ENCODE data around the gene TRIM62. TPM values are rescaled to one million over a fixed set of nuclear protein-coding genes. Genes with fewer than 3 reads are reported as not detected.
A peak's percentile ranks its signal among the peaks of the same experiment; 100 is the strongest.

The TRIM62 gene
- total RNA-seq, 1 experiment from 2014 or later = 2.5 TPM

- Mint-ChIP-seq H3K27me3 (ENCODE audit: insufficient read depth, unreplicated experiment) (peaks cover 7% of the 10 kb centered on the region), H3K9me3 (ENCODE audit: unreplicated experiment) (no peaks in the 10 kb centered on the region), H3K4me3 (ENCODE audit: unreplicated experiment) (no peak overlapping the region), H3K4me1 (ENCODE audit: low read depth, unreplicated experiment) (peaks cover 4% of the 10 kb centered on the region), H3K36me3 (ENCODE audit: insufficient read depth, unreplicated experiment) (peaks cover 14% of the 10 kb centered on the region), H3K27ac (ENCODE audit: unreplicated experiment) (no peak overlapping the region)
- Histone ChIP-seq H3K27me3 (replicated peaks; ENCODE audit: control insufficient read depth, insufficient read depth, low read length) (no peaks in the 10 kb centered on the region), H3K4me3 (ENCODE audit: low read depth, low read length) (no peak overlapping the region), H3K4me1 (peaks cover 2% of the 10 kb centered on the region; the same call in 1 of the 2 replicates), H3K36me3 (ENCODE audit: control insufficient read depth, insufficient read depth, low read length) (no peaks in the 10 kb centered on the region), H3K9me3 (no peaks in the 10 kb centered on the region)
- TF ChIP-seq CTCF (IDR thresholded peaks at IDR 0.05; ENCODE audit: insufficient read depth in 1 of 2, low read depth in 1 of 2, low read length in 1 of 2, severe bottlenecking in 1 of 2, unreplicated experiment in 1 of 2) = no peak
- POLR2A ChIA-PET = no interaction called here
- DNase-seq = no peak
- intact Hi-C loops (cut with micrococcal nuclease; ENCODE audit: unreplicated experiment) = loop anchor here (5.0 kb wide), 1 partner anchor 41 kb away; no protein-coding TSS in a partner anchor
- no TSS peak for BruUV-seq (replicated peaks)
- CTCF ChIA-PET = no interaction called here
These were observed 1.1 kb upstream of the TRIM62 start for GRCh38 chr1:33182896-33183295.

DNA sequence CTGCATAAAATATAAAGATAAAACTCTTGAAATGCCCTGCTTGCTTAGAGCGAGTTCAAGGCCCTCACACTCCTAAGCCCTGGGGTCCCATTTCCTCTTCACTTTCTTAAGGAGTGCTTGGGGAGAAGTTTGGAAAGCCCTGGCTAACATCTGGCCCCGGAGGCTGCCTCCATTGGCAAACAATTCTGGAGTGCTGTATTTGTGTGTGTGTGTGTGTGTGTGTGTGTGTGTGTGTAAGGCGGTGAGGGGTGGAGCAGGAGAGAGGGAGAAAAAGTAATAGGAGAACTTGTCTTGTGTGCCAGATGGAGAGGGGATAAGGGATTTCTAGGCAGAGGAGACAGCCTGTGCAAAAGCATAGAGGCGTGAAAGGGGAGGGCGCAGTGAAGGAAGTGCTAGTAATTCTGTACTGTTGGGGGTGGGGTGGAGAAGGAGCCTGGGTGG lies 578 bp upstream of the TRIM62 start:
- ChIA-PET CTCF (interaction anchor here (0.6 to 1.8 kb wide), 4 partner anchors 21 to 290 kb away, joined by 3 to 19 read pairs (median 4); no protein-coding TSS in a partner anchor), POLR2A (interaction anchor here (0.5 to 2.0 kb wide), 6 partner anchors 33 to 320 kb away, joined by 3 to 17 read pairs (median 6); no protein-coding TSS in a partner anchor)
- peaks cover 14% of the 10 kb centered on the region for H3K36me3 Mint-ChIP-seq (ENCODE audit: insufficient read depth, unreplicated experiment)
- no peaks in the 10 kb centered on the region for H3K9me3 Mint-ChIP-seq (ENCODE audit: unreplicated experiment)
- no TSS peak for BruUV-seq (replicated peaks)
- Histone ChIP-seq H3K27me3 (replicated peaks; ENCODE audit: control insufficient read depth, insufficient read depth, low read length) (no peaks in the 10 kb centered on the region), H3K4me3 (ENCODE audit: low read depth, low read length) (peak overlapping the region; percentile 68), H3K9me3 (no peaks in the 10 kb centered on the region), H3K36me3 (ENCODE audit: control insufficient read depth, insufficient read depth, low read length) (no peaks in the 10 kb centered on the region), H3K4me1 (peaks cover 2% of the 10 kb centered on the region; the same call in 1 of the 2 replicates)
- H3K27me3 Mint-ChIP-seq (ENCODE audit: insufficient read depth, unreplicated experiment) = peaks cover 7% of the 10 kb centered on the region
- DNase-seq = peak in 1 of 2 experiments; percentile 6
- H3K4me3 Mint-ChIP-seq (ENCODE audit: unreplicated experiment) = peak overlapping the region; percentile 70
- no peak overlapping the region for H3K27ac Mint-ChIP-seq (ENCODE audit: unreplicated experiment)
- no peak for TF ChIP-seq CTCF (IDR thresholded peaks at IDR 0.05; ENCODE audit: insufficient read depth in 1 of 2, low read depth in 1 of 2, low read length in 1 of 2, severe bottlenecking in 1 of 2, unreplicated experiment in 1 of 2)
- H3K4me1 Mint-ChIP-seq (ENCODE audit: low read depth, unreplicated experiment) = peaks cover 4% of the 10 kb centered on the region
- intact Hi-C loops (cut with micrococcal nuclease; ENCODE audit: unreplicated experiment) = loop anchor here (5.0 kb wide), 1 partner anchor 40 kb away; no protein-coding TSS in a partner anchor

- Mint-ChIP-seq H3K27ac (ENCODE audit: unreplicated experiment) (peak overlapping the region; percentile 37), H3K4me3 (ENCODE audit: unreplicated experiment) (peak overlapping the region; percentile 70), H3K9me3 (ENCODE audit: unreplicated experiment) (no peaks in the 10 kb centered on the region), H3K36me3 (ENCODE audit: insufficient read depth, unreplicated experiment) (peaks cover 14% of the 10 kb centered on the region), H3K4me1 (ENCODE audit: low read depth, unreplicated experiment) (peaks cover 4% of the 10 kb centered on the region), H3K27me3 (ENCODE audit: insufficient read depth, unreplicated experiment) (peaks cover 7% of the 10 kb centered on the region)
- POLR2A ChIA-PET = interaction anchor here (0.6 to 2.0 kb wide), 4 partner anchors 54 to 1002 kb away, joined by 3 to 17 read pairs (median 3); partner anchors contain the start of genes TXLNA and ZSCAN20
- peak; percentile 61 to 85 for DNase-seq
- no TSS peak for BruUV-seq (replicated peaks)
- H3K4me1 ChIP-seq = peaks cover 2% of the 10 kb centered on the region; the same call in 1 of the 2 replicates
- no peak for TF ChIP-seq CTCF (IDR thresholded peaks at IDR 0.05; ENCODE audit: insufficient read depth in 1 of 2, low read depth in 1 of 2, low read length in 1 of 2, severe bottlenecking in 1 of 2, unreplicated experiment in 1 of 2)
- no peaks in the 10 kb centered on the region for H3K9me3 ChIP-seq
- intact Hi-C loops (cut with micrococcal nuclease; ENCODE audit: unreplicated experiment) = loop anchor here (2.0 to 5.0 kb wide), 2 partner anchors 39 to 54 kb away; no protein-coding TSS in a partner anchor
- CTCF ChIA-PET = interaction anchor here (0.6 to 1.8 kb wide), 2 partner anchors 12 to 54 kb away, joined by 3 to 19 read pairs; no protein-coding TSS in a partner anchor
- H3K36me3 ChIP-seq (ENCODE audit: control insufficient read depth, insufficient read depth, low read length) = no peaks in the 10 kb centered on the region
- peak overlapping the region; percentile 68 for H3K4me3 ChIP-seq (ENCODE audit: low read depth, low read length)
- H3K27me3 ChIP-seq (replicated peaks; ENCODE audit: control insufficient read depth, insufficient read depth, low read length) = no peaks in the 10 kb centered on the region
These were observed 642 bp downstream of the TRIM62 start for GRCh38 chr1:33180911-33181890.
